Measurements from ENCODE around the gene ZDHHC3. TPM values are rescaled to one million over a fixed set of nuclear protein-coding genes. Genes with fewer than 3 reads are reported as not detected.

The ZDHHC3 gene
- total and polyA plus RNA-seq, 9 donors: 28.6 to 81.2 (median 46.2) TPM

GRCh38 chr3:44966795-44967278, 9.1 kb downstream of the ZDHHC3 start:
- no peak for DNase-seq
- intact Hi-C loops (cut with DNase I): loop anchor here in 1 of 4 donors (10.0 kb wide), 1 partner anchor 102 kb away; the partner anchor contains the start of gene TMEM42
- 91 to 93% (median 92%) methylated on average over 3 of the region's 3 CpGs for WGBS, 3 donors
- no peaks in the 10 kb centered on the region for H3K4me1 ChIP-seq (ENCODE audit: insufficient read depth)
- H3K36me3 ChIP-seq: no peaks in the 10 kb centered on the region
- no peaks in the 10 kb centered on the region for H3K9me3 ChIP-seq
- no peak overlapping the region for H3K27ac ChIP-seq
- no peaks in the 10 kb centered on the region for H3K27me3 ChIP-seq
- H3K4me3 ChIP-seq: no peak overlapping the region
- no peak for TF ChIP-seq POLR2A (IDR thresholded peaks at IDR 0.05)
- no peak for TF ChIP-seq EP300 (IDR thresholded peaks at IDR 0.05)
- TF ChIP-seq CTCF (IDR thresholded peaks at IDR 0.05): no peak

- Histone ChIP-seq H3K9me3 (no peaks in the 10 kb centered on the region), H3K36me3 (no peaks in the 10 kb centered on the region), H3K27ac (no peak overlapping the region), H3K4me1 (ENCODE audit: insufficient read depth) (no peaks in the 10 kb centered on the region), H3K27me3 (no peaks in the 10 kb centered on the region), H3K4me3 (no peak overlapping the region)
- intact Hi-C loops (cut with DNase I): loop anchor here in 1 of 4 donors (10.0 kb wide), 1 partner anchor 100 kb away; the partner anchor contains the start of gene TMEM42
- TF ChIP-seq EP300 (IDR thresholded peaks at IDR 0.05): no peak
- no peak for TF ChIP-seq POLR2A (IDR thresholded peaks at IDR 0.05)
- no peak for TF ChIP-seq CTCF (IDR thresholded peaks at IDR 0.05)
- whole genome bisulfite sequencing, 3 donors: 89% methylated on average over 3 of the region's 3 CpGs
- no peak for DNase-seq
These were observed 10.8 kb downstream of the ZDHHC3 start for GRCh38 chr3:44965165-44965564.

- no peak for TF ChIP-seq CTCF (IDR thresholded peaks at IDR 0.05)
- no peak for TF ChIP-seq EP300 (IDR thresholded peaks at IDR 0.05)
- no peak for TF ChIP-seq POLR2A (IDR thresholded peaks at IDR 0.05)
- Histone ChIP-seq H3K27me3 (no peaks in the 10 kb centered on the region), H3K4me1 (ENCODE audit: insufficient read depth) (no peaks in the 10 kb centered on the region), H3K4me3 (no peak overlapping the region), H3K9me3 (no peaks in the 10 kb centered on the region), H3K36me3 (no peaks in the 10 kb centered on the region), H3K27ac (no peak overlapping the region)
- WGBS, 3 donors: 82 to 89% (median 85%) methylated on average over 4 of the region's 4 CpGs
- intact Hi-C loops (cut with DNase I): loop anchor here in 1 of 4 donors (10.0 kb wide), 1 partner anchor 99 kb away; the partner anchor contains the start of gene TMEM42
- no peak for DNase-seq
These were observed 12.2 kb downstream of the ZDHHC3 start for GRCh38 chr3:44963571-44964325.

GRCh38 chr3:44962621-44963393, 13.2 kb downstream of the ZDHHC3 start:
- DNase-seq: no peak
- Histone ChIP-seq H3K4me3 (no peak overlapping the region), H3K9me3 (no peaks in the 10 kb centered on the region), H3K27ac (no peak overlapping the region), H3K36me3 (no peaks in the 10 kb centered on the region), H3K27me3 (no peaks in the 10 kb centered on the region), H3K4me1 (ENCODE audit: insufficient read depth) (no peaks in the 10 kb centered on the region)
- intact Hi-C loops (cut with DNase I): loop anchor here in 1 of 4 donors (10.0 kb wide), 1 partner anchor 98 kb away; the partner anchor contains the start of gene TMEM42
- 94 to 95% (median 94%) methylated on average over 6 of the region's 6 CpGs for WGBS, 3 donors
- TF ChIP-seq POLR2A (IDR thresholded peaks at IDR 0.05) (no peak), EP300 (IDR thresholded peaks at IDR 0.05) (no peak), CTCF (IDR thresholded peaks at IDR 0.05) (no peak)
